Stimulated activated CD8-positive, alpha-beta memory T cell treated with anti-CD3 and anti-CD28 coated beads, Interleukin-4, amount 100 ng/mL, for 48 hours (primary cell): ENCODE data around the gene EVC.
A peak's percentile ranks its signal among the peaks of the same experiment; 100 is the strongest.
"Not testable (repeated sequence)": the region's sequence is repeated elsewhere in the genome, so short reads cannot be mapped to it uniquely, and the experiment has no call there.

ENCODE experiments used
- DNase-seq: peaks from one replicate; pipeline ENCODE4 v3.0.0-alpha.2; 2020

The EVC gene

GRCh38 chr4:5854929-5855328, 143.9 kb downstream of the EVC start:
- DNase-seq, result no peak

GRCh38 chr4:5856362-5856761, 145.4 kb downstream of the EVC start:
- not testable (repeated sequence) for DNase-seq

GRCh38 chr4:5857199-5857598, 146.2 kb downstream of the EVC start:
- DNase-seq, result no peak

- no peak for DNase-seq
Observed at GRCh38 chr4:5858020-5858769, 147.2 kb downstream of the EVC start.

GRCh38 chr4:5863461-5864113, 152.6 kb downstream of the EVC start:
- peak; percentile 75 for DNase-seq
